Glutamatergic neuron (in vitro differentiated cells): ENCODE data around the gene TP53RK. TPM values are rescaled to one million over a fixed set of nuclear protein-coding genes. Genes with fewer than 3 reads are reported as not detected.

Experiments used
- DNase-seq: peaks from one replicate; pipeline ENCODE4 v3.0.0; 2022
- H3K27ac Mint-ChIP-seq: one replicate; pipeline ENCODE4 v1.8.0; 2020; ENCODE audit warnings: mild to moderate bottlenecking, mixed read lengths, inconsistent platforms; ENCODE audit not compliant: unreplicated experiment
- H3K27me3 Mint-ChIP-seq: one replicate; pipeline ENCODE4 v1.8.0; 2020; ENCODE audit warnings: mild to moderate bottlenecking, moderate library complexity, mixed read lengths, inconsistent platforms; ENCODE audit not compliant: unreplicated experiment
- H3K36me3 Mint-ChIP-seq: one replicate; pipeline ENCODE4 v1.8.0; 2020; ENCODE audit warnings: mild to moderate bottlenecking, mixed read lengths, inconsistent platforms; ENCODE audit not compliant: unreplicated experiment
- H3K4me1 Mint-ChIP-seq: one replicate; pipeline ENCODE4 v1.8.0; 2020; ENCODE audit warnings: mild to moderate bottlenecking, low read depth, mixed read lengths, inconsistent platforms; ENCODE audit not compliant: unreplicated experiment
- H3K4me3 Mint-ChIP-seq: one replicate; pipeline ENCODE4 v1.8.0; 2020; ENCODE audit warnings: mild to moderate bottlenecking, mixed read lengths, inconsistent platforms; ENCODE audit not compliant: unreplicated experiment
- H3K9me3 Mint-ChIP-seq: one replicate; pipeline ENCODE4 v1.8.0; 2020; ENCODE audit warnings: mild to moderate bottlenecking, moderate library complexity, mixed read lengths, inconsistent platforms; ENCODE audit not compliant: unreplicated experiment
- total RNA-seq: library from RNA; stranded (reverse); fragmentation: NEBNext Ultra II Directional; extraction: Animal tissue kit (Norgen Biotek cat#: 25700); gene quantifications from one replicate; pipeline ENCODE4 v1.2.1, GENCODE V29; 2021; ENCODE audit not compliant: unreplicated experiment
- TF ChIP-seq, protein P1 (sequence below): fragments of 200-600 bp; sonication (generic); IDR thresholded peaks from one replicate; pipeline ENCODE4 v1.5.0; 2021; ENCODE audit not compliant: partially characterized antibody, unreplicated experiment

TP53RK gene
- total RNA-seq, 1 donor from 2014 or later: 19.0 TPM

DNA sequence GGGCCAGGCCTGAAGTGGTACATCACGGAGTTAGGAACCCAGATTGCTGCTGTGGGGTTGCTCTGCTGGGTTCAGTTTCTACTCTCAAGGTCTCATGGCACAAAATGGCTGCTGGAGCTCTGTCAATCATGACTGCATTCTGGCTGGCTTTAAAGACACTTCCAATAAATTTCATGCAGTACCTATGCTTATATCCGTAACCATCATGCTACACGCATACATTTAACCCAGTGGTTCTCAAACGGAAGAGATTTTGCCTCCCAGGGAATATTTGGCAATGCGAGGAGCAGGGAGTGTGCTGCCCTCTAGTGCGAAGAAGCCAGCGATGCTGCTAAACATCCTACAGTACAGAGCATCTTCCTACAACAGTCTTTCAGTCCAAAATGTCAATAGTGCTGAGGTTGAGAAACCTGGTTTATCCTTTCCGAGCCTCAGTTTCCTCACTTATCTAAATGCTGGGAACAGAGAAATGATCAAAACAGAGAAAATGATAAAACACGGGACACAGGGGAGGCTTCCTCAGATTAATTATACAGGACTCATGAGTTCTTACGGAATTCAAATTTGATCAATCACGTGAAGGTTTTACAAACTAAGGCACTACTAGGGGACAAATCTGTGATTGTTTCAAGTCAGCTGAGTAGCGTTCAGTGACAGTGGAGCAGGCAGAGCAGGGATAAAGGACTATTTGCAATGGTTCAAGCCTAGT lies 10.6 kb upstream of the TP53RK start:
- Mint-ChIP-seq H3K9me3 (no peaks in the 10 kb centered on the region), H3K4me1 (no peaks in the 10 kb centered on the region), H3K27ac (no peak overlapping the region), H3K4me3 (no peak overlapping the region), H3K36me3 (no peaks in the 10 kb centered on the region), H3K27me3 (no peaks in the 10 kb centered on the region)
- DNase-seq: peak; percentile 42
- TF ChIP-seq, protein P1, sequence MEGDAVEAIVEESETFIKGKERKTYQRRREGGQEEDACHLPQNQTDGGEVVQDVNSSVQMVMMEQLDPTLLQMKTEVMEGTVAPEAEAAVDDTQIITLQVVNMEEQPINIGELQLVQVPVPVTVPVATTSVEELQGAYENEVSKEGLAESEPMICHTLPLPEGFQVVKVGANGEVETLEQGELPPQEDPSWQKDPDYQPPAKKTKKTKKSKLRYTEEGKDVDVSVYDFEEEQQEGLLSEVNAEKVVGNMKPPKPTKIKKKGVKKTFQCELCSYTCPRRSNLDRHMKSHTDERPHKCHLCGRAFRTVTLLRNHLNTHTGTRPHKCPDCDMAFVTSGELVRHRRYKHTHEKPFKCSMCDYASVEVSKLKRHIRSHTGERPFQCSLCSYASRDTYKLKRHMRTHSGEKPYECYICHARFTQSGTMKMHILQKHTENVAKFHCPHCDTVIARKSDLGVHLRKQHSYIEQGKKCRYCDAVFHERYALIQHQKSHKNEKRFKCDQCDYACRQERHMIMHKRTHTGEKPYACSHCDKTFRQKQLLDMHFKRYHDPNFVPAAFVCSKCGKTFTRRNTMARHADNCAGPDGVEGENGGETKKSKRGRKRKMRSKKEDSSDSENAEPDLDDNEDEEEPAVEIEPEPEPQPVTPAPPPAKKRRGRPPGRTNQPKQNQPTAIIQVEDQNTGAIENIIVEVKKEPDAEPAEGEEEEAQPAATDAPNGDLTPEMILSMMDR: peak; percentile 61

DNA sequence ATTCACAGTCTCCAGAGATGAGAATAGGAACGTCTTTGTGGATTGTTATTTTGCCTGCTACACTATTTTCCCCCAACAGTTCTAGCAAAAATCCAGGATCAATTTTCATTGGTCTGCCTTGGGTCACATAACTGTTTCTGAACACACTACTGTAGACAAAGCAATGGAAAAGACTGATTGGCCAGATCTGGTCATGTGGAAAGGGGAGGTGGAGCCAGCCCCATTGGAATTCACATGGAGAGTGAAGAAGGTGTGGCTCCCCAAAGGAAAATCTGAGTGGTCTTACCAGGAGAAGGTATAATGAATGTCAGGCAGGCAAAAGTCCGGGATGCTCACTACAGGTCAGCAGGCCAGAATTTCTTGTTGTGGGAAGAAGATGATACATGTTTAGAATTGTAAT lies 9.5 kb upstream of the TP53RK start:
- Mint-ChIP-seq H3K27me3 (no peaks in the 10 kb centered on the region), H3K36me3 (no peaks in the 10 kb centered on the region), H3K27ac (no peak overlapping the region), H3K4me3 (no peak overlapping the region), H3K4me1 (no peaks in the 10 kb centered on the region), H3K9me3 (no peaks in the 10 kb centered on the region)
- TF ChIP-seq, protein P1: no peak
- no peak for DNase-seq

DNA sequence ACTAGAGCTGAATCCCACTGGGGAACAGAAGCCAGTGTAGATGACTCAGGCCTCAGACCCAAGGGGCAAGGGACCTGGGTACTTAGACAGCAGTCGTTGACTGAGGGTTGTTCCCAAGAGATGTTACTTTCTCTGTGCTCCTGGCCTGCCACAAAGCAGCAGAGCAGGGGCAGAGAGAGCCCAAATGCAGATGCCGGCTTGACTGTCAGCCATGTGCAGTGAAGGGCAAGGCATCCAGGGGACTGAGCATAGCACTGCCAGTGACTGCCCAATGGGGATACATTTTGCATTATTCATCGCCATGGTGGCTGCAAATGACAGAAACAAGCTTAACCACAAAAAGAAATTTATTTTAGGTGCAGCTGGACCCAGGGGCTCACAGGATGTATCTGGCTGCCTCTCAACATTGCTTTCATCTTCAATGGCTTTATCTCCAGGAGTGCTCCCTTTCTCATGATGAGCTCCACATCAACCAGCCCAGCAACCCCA lies 7.6 kb upstream of the TP53RK start:
- no peak overlapping the region for H3K4me3 Mint-ChIP-seq
- H3K36me3 Mint-ChIP-seq: no peaks in the 10 kb centered on the region
- no peaks in the 10 kb centered on the region for H3K9me3 Mint-ChIP-seq
- H3K27ac Mint-ChIP-seq: no peak overlapping the region
- no peak for DNase-seq
- H3K4me1 Mint-ChIP-seq: no peaks in the 10 kb centered on the region
- H3K27me3 Mint-ChIP-seq: no peaks in the 10 kb centered on the region
- TF ChIP-seq, protein P1: no peak

DNA sequence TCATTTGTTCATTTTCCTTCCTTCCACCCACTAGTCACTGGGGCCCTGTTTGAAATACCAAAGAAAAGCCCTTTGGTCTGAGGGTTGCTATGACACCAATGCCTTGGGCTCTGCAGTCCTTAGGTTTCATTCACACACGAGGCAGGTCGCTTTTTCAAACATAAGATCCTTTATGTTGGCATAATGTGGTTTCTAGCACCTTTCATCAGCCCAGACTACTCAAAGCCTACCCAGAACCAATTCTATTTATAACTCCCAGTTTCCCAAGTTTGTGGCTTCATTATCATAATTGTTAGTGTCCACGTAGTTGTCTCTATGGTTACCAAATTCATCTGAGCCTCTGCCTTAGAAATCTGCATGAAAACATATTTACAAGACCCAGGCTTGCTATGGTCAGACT lies 6.6 kb upstream of the TP53RK start:
- Mint-ChIP-seq H3K36me3 (no peaks in the 10 kb centered on the region), H3K27ac (no peak overlapping the region)

DNA sequence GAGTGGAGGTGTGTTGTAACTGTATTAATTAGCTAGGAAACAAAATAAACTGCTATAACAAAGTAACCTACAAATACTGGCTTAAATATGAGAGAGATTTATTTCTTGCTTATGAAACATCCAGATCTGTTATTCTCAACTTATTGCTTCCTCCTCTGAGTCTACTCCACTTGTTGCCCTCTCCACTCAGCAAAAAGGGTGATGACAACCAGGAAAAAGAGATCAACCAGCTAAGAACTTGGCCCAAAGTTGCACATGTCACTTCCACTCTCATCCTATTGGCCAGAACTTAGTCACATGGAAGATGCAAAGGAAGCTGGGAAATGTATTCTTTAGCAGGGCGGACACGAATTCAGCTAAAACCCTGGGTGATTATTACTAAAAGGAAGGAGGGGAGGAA lies 5.2 kb upstream of the TP53RK start:
- H3K27ac Mint-ChIP-seq: no peak overlapping the region
- no peak overlapping the region for H3K4me3 Mint-ChIP-seq
- no peaks in the 10 kb centered on the region for H3K9me3 Mint-ChIP-seq
- H3K36me3 Mint-ChIP-seq: no peaks in the 10 kb centered on the region
- H3K27me3 Mint-ChIP-seq: peaks cover under 1% of the 10 kb centered on the region
- H3K4me1 Mint-ChIP-seq: peaks cover 3% of the 10 kb centered on the region
- DNase-seq: no peak
- TF ChIP-seq, protein P1: no peak

More for the DNA sequence above, 6.6 kb upstream of the TP53RK start:
- Mint-ChIP-seq H3K27me3 (no peaks in the 10 kb centered on the region), H3K4me1 (no peaks in the 10 kb centered on the region), H3K9me3 (no peaks in the 10 kb centered on the region), H3K4me3 (no peak overlapping the region)
- no peak for DNase-seq
- TF ChIP-seq, protein P1: no peak
